HG02642 (cell line): ENCODE results near the gene CFAP99.

Source experiments
- ATAC-seq: cut with Tn5 transposase; IDR thresholded peaks from one replicate; pipeline ENCODE4 v1.9.1; 2021; ENCODE audit warnings: mild to moderate bottlenecking; ENCODE audit not compliant: unreplicated experiment, poor library complexity

Gene CFAP99

DNA sequence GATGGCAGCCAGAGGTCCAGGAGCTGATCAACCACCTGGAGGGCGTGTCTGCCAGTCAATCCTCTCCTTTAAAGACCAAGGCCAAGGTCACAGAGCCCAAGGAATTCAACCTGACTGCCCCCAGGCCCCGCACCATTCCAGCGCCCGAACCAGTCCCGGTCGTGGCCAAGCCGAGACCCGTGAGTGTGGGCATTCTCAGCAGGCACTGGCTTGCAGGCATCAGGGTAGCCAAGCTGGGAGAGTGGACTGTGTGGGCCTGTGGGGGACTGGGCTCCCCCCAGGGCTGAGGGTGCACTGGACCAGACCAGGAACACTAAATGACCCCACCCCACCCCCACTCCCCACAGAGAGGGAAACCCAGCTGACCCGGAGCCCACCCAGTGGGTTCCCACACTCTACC is 26.4 kb downstream of the CFAP99 start:
- no peak for ATAC-seq

DNA sequence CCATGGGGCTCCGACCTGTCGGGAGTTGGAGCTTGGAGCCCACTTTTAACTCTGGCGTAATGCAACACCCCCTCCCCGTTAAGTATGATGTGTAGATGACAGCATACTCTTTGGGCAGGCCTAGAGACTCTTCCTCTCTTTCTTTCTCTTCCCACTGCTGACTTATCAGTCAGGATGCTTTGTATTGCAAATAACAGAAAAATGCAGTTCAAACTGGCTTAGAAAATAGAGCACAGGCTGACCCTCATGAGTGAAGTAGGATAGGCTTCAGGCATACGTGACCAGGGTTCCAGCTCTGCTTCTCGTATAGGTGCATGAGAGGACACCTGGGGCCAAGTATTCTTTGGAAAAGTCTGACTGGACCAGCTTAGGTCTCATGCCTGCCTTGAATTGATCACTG is 26.8 kb downstream of the CFAP99 start:
- no peak for ATAC-seq

DNA sequence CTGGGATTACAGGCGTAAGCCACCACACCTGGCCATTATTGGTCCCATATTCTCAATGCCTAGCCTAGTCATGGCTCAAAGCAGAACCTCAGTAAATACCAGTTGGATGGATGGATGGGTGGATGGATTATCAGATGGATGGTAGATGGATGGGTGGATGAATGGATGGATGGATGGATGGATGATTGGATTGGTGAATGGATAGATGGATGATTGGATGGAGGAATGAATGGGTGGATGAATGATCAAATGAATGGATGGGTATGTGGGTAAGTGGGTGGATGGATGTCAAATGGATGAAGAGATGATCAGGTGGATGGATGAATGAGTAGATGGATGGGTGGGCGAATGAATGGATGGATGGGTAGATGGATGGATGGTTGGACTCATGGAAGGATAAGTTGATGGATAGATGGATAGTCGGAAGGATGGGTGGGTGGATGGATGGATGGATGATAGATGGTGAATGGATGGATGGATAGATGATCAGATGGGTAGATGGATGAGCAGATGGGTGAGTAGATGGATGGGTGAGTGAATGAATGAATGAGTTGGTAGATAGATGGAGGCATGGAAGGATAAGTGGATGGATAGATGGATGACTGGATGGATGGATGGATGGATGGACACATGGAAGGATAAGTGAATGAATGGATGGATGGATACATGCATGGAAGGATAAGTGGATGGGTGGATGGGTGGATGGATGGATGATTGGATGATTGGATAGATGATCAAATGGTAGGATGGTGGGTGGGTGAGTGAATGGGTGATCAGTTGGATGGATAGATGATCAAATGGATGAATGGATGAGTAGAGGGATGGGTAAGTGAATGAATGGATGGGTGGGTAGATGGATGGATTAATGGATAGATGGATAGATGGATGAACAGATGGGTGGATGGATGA is 28.2 kb downstream of the CFAP99 start:
- no peak for ATAC-seq

DNA sequence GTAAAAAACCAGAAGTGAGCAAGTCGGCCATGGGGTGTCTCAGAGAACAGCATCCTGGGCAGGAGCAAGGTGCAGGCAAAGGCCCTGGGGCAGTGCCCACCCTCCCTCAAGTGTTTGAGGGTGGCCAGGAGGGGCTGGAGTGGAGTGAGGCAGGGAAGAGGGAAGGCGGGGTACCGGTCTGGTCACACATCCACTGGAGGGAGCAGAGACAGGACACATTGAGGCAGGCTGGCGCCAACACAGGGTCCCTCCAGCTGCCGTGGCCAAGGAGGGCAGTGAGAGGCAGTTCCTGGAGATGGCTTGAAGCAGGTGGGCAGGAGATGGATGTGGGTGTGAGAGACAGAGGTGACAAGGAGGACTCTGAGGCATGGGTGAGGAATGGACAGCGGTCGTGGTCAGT is 29.8 kb downstream of the CFAP99 start:
- no peak for ATAC-seq

DNA sequence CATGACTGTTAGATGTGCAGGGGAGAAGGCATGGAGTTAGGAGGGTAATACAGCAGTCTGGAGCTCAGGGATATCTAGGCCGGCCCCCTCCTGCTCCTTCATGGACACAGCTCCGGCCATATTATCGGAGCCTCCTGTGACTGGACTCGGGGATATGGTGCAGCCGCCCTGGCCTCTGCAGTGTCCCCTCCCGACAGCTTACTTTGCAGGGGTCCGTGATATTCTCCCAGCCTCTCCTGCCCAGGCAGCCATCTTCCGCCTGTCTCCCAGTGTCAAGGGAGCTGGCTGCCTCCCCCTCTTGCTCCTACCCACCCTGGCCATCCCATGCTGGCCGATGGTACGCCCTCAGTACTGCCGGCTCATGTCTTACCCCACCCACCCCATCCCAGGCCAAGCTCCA is 30.3 kb downstream of the CFAP99 start:
- ATAC-seq: no peak

DNA sequence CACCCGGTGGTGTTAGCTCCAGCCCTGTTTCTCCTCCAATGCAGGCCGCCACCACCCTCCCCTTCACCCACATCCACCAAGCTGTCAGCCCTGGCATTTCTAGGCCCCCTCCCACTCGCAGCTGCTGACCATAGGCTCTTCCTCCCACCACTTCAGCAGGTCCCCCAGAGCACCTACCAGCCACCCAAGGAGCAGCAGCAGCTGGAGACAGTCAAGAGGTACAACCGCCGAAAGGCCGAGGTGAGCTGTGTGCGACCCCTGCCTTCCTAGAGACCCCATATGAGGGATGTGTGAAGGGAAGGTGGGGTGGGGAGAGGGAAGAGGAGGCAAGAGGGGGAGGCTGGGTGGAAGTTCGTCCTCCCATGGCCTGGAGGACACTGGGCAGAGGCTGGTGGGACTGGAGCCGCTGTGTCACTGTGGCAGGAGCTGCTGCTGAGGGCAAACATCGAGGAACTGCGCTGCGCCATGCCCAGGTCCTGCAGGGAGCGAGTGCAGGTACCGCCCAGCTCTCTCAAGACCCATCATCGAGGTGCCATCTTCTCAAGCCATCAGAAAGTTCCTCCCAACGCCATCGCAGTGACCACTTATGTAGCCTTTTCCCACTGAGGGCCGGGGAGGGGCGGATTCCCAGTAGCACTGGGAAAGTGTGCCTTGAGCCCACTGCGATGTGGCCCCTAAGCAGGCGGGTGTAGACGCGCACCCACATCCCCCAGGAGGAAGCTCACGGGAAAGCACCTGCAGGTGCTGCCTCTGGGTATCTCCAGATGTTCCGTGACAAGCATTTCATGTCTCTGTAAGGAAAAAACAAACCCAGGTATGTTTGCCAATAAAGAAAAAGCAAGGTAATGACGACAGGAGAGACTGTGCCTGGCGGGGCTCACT is 31.0 kb downstream of the CFAP99 start:
- no peak for ATAC-seq

DNA sequence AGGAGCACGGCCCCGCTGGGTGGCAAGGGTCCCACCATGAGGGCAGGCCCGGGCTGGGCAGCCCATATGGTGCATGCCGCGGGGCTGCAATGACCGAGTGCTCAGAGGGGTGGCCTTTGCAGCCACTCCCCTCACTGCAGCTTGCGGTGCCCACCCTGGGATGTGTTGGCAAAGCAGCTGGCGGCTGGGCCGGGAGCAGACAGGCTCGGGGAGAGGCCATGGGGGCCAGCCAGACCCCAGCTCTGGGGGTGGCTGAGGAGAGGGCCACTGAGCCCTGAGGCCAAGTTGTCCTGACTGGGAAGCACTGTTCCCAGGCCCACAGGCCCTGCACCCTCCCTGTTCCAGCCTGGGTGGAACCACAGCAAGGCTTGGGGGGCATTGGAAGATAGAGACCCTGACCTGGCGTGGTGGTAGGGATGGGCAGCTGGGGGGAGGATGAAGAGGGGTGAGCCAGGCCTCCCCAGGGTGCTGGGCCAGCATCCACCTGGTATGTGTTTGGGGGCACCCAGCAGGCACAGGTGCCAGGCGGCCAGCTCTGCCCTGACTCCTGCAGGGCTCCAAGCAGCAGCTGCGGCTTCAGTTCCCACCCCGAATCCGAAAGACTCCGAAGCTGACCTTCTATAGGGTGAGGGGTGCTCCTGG is 31.8 kb downstream of the CFAP99 start:
- no peak for ATAC-seq

DNA sequence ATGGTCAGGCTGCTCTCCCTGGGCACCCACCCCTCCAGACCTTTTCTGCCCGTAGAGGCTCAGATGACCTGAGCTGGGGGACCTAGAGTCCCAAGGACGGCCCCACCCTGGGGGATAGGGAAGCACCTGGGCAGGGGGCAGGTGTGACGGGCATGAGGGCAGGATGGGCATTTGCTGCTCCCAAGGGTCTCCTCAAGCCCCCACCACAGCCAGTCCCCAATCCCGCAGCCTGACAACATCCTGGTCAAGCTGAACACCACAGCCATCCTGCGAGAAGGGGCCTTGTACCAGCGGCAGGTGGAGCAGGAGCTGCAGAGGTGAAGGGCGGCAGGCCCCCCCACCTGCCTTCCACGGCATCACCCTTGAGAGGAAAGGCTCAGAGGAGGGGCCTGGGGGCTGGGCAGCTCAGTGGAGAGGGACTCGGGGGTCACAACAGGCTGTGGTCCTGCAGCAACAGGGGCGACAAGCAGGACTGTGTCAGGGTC is 32.3 kb downstream of the CFAP99 start:
- ATAC-seq: no peak

DNA sequence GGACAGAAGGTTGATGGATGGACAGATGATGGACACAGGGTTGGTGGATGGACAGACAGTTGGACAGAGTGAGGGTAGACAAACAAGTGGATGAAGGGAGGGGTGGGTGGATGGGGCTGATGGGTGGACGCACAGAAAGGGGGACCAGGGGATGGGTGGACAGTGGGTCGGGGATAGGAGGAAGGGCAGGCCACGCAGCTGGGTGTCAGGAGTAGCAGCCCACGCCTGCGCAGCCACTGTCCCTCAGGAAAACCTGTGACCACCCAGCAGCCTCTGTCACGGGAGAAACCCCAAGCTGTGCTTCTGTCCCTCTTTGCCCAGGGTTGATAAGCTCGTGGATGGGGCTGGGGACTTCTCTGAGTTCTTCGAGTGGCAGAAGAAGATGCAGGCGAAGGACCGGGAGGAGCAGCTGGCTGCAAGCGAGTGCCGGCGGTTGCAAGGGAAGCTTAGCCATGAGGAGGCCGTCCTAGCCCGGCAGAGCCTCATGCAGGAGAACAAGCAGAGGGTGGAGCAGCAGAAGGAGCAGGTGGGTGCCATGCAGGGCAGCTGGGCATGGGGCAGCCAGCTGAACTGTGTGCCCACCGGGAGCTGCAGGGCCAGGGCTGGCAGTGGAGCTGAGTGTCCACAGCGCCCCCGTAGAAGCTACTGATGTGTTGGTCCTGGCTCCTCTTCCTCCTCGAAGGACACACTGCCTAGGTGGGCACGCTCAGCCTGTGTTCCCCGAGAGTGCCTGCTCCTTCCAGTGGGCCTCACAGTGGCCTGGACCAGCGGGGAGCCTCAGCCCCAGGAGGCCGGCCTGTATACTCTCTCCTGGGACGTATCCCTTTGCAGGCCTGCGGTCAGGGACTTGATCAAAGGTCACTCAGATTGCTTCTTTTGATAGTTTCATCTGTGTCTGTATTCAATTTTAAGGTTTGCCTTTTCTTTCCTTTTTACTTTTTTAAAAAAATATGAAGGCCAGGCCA is 33.3 kb downstream of the CFAP99 start:
- no peak for ATAC-seq

DNA sequence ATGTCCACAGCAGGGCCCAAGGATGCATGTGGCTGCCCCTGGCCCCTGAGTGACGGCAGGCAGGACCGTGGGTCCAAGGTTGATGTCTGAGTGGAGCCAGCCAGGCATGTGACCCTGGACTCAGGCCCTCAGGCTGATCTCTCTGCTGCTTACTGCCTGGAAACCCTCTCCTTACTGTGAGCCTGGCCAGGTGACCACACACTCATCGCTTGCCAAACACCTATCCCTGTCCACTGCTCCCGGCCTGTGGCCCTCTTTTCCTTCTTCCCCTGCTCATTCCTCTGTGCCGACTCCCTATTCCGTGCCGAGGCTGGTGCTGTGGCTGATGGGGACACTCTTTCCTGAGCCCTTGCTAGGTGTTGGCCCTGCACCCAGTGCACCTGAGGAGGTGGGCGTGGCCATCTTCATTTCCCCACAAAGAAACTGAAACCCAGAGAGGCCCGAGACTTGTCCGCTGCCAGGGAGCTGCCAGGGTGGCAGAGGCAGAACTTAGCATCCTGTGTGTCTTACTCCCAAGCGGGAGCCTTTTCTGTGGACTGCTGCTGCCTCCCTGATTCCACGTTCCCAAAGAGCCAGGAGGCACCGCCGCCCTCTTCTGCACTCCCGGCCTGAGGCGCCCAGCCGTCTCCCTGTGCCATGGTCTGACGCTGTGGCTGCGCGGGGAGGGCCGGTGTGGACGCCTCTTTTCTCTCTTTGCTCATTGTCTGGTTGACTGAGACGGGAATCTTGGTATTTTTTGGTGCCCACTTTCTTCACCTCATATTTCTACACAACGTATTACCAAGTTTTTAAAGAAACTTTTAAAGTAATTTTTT is 38.9 kb downstream of the CFAP99 start:
- no peak for ATAC-seq

DNA sequence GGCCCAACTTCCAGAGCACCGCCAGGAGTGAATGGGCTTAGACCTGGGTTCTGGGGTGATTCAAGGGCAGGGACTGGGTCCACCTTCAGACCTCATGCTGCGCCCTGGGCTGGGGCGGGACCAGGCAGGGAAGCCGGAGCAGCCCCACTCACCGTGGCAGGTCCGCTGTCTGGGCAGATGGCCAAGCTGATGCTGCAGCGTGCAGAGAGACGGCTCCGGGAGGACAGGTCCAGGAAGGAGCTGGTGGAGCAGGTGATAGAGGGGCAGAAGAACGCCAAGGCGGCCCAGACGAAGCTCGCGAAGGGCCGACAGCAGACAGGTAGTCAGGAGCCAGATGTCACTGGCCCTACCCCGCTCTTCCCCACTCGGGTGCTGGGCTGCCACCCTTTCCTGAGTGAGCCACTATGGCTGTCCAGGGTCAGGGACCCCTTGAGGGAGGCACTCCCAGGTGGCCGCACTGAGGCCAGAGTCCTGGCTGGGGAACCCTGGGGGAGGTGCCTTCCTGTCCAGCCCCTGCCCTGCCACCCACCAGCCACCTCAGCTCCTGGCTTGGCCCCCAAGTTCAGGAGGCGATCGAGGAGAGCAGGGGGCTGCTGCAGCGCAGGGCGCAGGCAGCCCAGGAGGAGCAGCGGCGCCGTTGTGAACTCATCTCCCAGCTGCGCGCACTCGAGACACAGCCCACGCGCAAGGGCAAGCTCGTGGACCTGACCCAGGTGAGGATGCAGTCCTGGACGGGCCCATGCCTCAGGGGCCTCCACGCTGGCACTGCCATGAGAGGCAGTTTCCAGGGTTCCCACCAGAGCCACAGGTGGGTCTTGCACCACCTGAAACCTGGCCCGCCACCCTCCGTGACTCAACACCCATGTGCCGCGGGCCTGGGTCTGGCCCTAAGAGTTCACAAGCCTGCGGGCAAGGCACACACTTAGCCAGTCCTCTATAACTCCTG is 40.1 kb downstream of the CFAP99 start:
- ATAC-seq: no peak

DNA sequence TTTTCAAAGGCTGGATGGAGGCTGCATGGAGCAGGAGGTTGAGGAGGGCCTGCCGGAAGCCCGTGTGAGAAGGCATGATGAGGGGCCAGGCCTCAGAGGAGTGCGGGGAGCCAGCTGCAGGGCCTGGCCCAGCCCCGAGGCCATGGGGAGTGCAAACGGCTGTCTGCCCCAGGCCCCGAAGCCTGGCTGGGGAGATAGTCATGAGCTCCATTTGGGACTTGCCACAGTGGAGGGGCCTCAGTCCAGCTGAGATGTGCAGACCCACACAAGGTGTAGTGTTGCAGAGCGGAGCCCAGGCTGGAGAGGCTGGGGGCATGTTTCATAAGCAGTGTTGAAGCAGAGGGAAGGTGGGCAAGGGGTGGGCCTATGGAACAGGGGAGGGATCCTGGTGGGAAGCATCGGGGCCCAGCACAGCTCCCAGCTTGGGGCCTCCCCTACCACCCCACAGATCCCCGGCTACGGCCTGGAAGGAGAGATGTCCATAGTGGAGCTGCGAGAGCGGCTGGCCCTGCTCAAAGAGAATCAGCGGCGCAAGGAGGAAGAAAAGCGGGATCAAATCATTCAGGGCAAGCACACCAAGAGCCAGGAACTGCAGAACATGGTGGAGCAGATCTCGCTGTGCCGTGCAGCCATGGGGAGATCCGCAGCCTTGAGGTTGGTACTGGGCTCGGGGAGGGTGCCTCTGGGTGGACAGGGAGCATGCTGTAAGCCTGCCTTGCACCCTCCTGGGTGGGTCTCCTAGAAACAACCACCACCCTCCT is 41.0 kb downstream of the CFAP99 start:
- no peak for ATAC-seq

DNA sequence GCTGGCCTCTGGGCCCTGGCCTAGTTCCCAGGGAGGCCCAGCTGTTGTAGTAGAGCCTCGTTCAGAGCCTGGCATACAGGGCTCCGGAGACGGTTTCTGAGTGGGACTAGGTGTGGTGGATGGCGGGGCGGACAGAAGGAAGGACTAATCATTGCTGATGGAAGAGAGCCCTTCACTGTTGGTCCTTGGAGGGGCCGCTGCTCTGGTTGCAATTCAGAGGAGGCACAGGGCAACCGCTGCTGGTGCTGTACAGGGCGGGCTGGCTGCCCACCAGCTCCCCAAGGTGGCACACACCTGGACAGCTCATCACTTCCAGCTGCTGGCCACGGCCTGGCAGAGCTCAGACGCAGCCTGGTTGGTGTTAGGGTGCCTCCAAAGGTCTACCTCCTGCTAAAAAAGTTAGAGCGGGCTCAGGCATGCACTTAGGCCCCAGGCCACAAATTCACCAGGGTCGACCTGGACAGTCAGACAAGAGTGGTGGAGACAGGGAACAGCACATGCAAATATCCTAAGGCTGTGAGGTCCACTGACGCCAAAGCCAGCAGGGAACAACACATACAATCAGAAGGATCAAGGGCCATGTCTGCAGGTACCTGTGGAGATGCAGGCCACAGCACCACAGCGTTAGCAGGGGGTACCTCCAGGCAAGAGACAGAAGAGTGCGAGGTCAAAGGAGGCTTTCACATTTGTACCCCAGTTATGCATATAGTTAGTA is 42.6 kb downstream of the CFAP99 start:
- ATAC-seq: no peak

DNA sequence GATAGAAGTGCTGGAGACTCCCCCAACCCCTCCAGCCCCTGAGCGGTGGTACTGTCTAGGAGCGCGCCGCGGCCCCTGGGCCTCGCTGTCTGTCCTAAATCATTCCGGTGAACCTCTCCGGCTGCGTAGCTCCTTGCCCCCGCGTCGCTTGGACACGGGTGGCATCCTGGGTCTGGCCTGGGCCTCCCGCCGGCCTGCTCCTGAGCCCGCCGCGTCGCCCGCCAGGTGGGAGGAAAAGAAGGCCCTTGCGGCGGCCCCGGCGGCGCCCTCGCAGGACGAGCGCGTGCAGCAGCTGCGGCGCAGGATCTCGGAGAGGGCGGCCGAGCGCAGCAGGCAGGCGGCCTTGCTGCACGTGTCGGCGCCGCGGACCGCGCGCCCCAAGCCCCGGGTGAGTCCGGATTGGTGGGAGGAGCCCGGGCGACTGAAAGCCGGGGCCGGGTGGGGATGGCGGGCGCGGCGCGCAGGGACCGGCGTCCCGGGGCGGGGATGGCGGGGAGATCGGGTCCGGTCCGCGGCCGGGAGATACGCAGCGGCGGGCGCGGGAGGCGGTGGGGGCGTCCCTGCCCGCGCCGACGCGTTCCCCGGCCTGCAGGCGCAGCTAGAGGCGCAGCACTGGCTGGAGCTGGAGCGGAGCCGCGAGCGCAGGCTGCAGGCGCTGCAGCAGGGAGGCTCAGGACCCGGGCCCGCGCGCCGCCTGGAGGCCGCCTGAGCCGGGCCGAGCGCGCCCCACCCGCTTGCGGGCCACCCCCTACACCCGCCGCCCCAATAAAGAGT is 43.6 kb downstream of the CFAP99 start:
- ATAC-seq: peak; percentile 80

DNA sequence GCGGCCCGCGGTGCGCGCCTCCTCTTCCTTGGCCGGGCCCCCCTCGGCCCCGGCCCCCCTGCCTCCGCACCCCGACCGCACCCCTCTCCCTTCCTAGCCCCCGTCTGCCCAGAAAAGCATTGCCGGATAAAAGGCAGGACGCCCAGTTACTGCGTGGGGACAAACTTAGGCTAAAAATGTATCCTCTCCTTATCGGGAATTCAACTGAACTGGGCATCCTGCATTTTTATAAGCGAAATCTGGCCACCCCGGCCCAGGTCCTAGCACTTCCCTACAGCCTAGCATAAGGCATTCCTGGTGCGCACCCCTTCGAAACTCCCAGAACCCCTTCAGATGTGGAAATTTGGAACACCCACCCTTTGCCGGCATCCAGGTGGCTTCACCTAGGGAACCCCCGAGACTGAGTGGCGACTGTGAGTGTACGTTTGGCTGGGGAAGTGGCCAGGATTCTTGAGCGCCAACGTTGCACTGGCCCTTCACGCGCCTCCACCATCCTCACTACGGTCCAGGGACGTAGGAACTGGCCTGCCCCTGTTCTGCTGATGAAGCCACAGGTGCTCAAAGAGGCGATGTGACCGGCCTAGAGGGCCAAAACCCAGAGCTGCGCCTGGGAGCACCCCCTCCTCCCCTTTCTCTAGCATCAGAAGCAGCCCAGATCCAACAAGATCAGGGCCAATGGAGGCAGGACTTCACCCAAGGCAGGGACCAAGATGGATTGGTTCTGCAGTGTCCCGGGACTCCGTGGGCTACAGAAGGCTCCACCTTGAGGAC is 44.4 kb downstream of the CFAP99 start:
- ATAC-seq: no peak
